Uterus (tissue), 4 donors: Measurements from ENCODE around the gene HDHD2. TPM values are rescaled to one million over a fixed set of nuclear protein-coding genes. Genes with fewer than 3 reads are reported as not detected.

Source experiments
- DNase-seq, 2 donors: peaks; one replicate each; pipeline ENCODE4 v3.0.0-alpha.2; 2019 to 2020
- H3K27ac ChIP-seq, 2 donors: fragments of 200-600 bp; sonication (generic); 1 replicate in 1 of 2; 2 replicates in 1 of 2; pipeline ENCODE4 v1.5.1; 2016 to 2018
- H3K27me3 ChIP-seq, 2 donors: fragments of 200-600 bp; sonication (generic); one replicate each; pipeline ENCODE4 v1.5.1; 2018 to 2019; ENCODE audit warnings: control low read depth in 1 of 2
- H3K36me3 ChIP-seq, 2 donors: fragments of 200-600 bp; sonication (generic); one replicate each; pipeline ENCODE4 v1.5.1; 2019; ENCODE audit warnings: control low read depth in 1 of 2
- H3K4me1 ChIP-seq, 2 donors: fragments of 200-600 bp; sonication (generic); one replicate each; pipeline ENCODE4 v1.5.1; 2018 to 2019; ENCODE audit warnings: control low read depth in 1 of 2
- H3K4me3 ChIP-seq, 2 donors: fragments of 200-600 bp; sonication (generic); 1 replicate in 1 of 2; 2 replicates in 1 of 2; pipeline ENCODE4 v1.5.1; 2018 to 2019; ENCODE audit warnings: mild to moderate bottlenecking in 1 of 2
- H3K9me3 ChIP-seq, 2 donors: fragments of 200-600 bp; sonication (generic); one replicate each; pipeline ENCODE4 v1.5.1; 2019; ENCODE audit warnings: control low read depth in 1 of 2
- CTCF ChIP-seq, 4 experiments: fragments of 200-600 bp in 2 of 4; fragments of 450-650 bp in 2 of 4; sonication (generic) in 2 of 4; IDR thresholded peaks; one replicate each; pipeline ENCODE4 v1.5.1; 2016 to 2019; ENCODE audit warnings: antibody characterized with exemption in 4 of 4, mild to moderate bottlenecking in 2 of 4, moderate library complexity in 1 of 4
- POLR2A ChIP-seq, 2 donors: fragments of 450-650 bp; IDR thresholded peaks; one replicate each; pipeline ENCODE4 v1.6.1; 2016; ENCODE audit warnings: antibody characterized with exemption in 2 of 2, mild to moderate bottlenecking in 1 of 2, moderate library complexity in 1 of 2
- intact Hi-C: fragments of 100-400 bp; cut with DNase I; formaldehyde crosslinking; loops from one replicate; pipeline ENCODE4 v1.15.1; 2023; ENCODE audit warnings: low total_unique reads
- total RNA-seq, 4 donors: library from RNA; depleted of rRNA in 3 of 4; stranded (reverse); fragments of >200 nt in 3 of 4; gene quantifications; one replicate each; pipeline versions ENCODE4 v1.1.0 to v1.2.4, GENCODE V29; 2014 to 2023
- donor health status: DM: yes; HTN: yes; CAD: no.

The HDHD2 gene
- total RNA-seq, 4 donors from 2014 or later, result 8.8 to 57.7 (median 21.9) TPM

GRCh38 chr18:47120428-47120827 lies 29.9 kb downstream of the HDHD2 start:
- H3K9me3 ChIP-seq, result no peaks in the 10 kb centered on the region
- no peak for TF ChIP-seq CTCF (IDR thresholded peaks at IDR 0.05)
- no peak for TF ChIP-seq POLR2A (IDR thresholded peaks at IDR 0.05)
- H3K4me3 ChIP-seq, result no peak overlapping the region
- intact Hi-C loops, result no loop called here
- no peaks in the 10 kb centered on the region for H3K27me3 ChIP-seq
- no peaks in the 10 kb centered on the region for H3K36me3 ChIP-seq
- H3K27ac ChIP-seq, result no peak overlapping the region
- no peaks in the 10 kb centered on the region for H3K4me1 ChIP-seq
- DNase-seq, result no peak

- intact Hi-C loops, result no loop called here
- Histone ChIP-seq H3K4me3 (no peak overlapping the region), H3K36me3 (no peaks in the 10 kb centered on the region), H3K27me3 (no peaks in the 10 kb centered on the region), H3K4me1 (no peaks in the 10 kb centered on the region), H3K9me3 (no peaks in the 10 kb centered on the region), H3K27ac (no peak overlapping the region)
- TF ChIP-seq CTCF (IDR thresholded peaks at IDR 0.05) (no peak), POLR2A (IDR thresholded peaks at IDR 0.05) (no peak)
- DNase-seq, result no peak
Measured at GRCh38 chr18:47118981-47119380, 31.3 kb downstream of the HDHD2 start.

- H3K4me3 ChIP-seq, result no peak overlapping the region
- no peak for DNase-seq
- no peaks in the 10 kb centered on the region for H3K4me1 ChIP-seq
- intact Hi-C loops, result no loop called here
- H3K27me3 ChIP-seq, result no peaks in the 10 kb centered on the region
- no peak for TF ChIP-seq POLR2A (IDR thresholded peaks at IDR 0.05)
- TF ChIP-seq CTCF (IDR thresholded peaks at IDR 0.05), result no peak
- no peak overlapping the region for H3K27ac ChIP-seq
- no peaks in the 10 kb centered on the region for H3K36me3 ChIP-seq
- H3K9me3 ChIP-seq, result no peaks in the 10 kb centered on the region
Measured at GRCh38 chr18:47115205-47115604, 35.1 kb downstream of the HDHD2 start.

- H3K27me3 ChIP-seq, result no peaks in the 10 kb centered on the region
- no peak overlapping the region for H3K4me3 ChIP-seq
- H3K27ac ChIP-seq, result no peak overlapping the region
- no peak for DNase-seq
- no peaks in the 10 kb centered on the region for H3K36me3 ChIP-seq
- intact Hi-C loops, result no loop called here
- TF ChIP-seq CTCF (IDR thresholded peaks at IDR 0.05) (no peak), POLR2A (IDR thresholded peaks at IDR 0.05) (no peak)
- no peaks in the 10 kb centered on the region for H3K4me1 ChIP-seq
- H3K9me3 ChIP-seq, result no peaks in the 10 kb centered on the region
Measured at GRCh38 chr18:47113796-47114540, 36.3 kb downstream of the HDHD2 start.

- intact Hi-C loops, result no loop called here
- Histone ChIP-seq H3K27me3 (no peaks in the 10 kb centered on the region), H3K4me3 (no peak overlapping the region), H3K9me3 (no peaks in the 10 kb centered on the region), H3K36me3 (no peaks in the 10 kb centered on the region), H3K27ac (no peak overlapping the region), H3K4me1 (no peaks in the 10 kb centered on the region)
- DNase-seq, result no peak
- TF ChIP-seq POLR2A (IDR thresholded peaks at IDR 0.05) (no peak), CTCF (IDR thresholded peaks at IDR 0.05) (no peak)
Measured at GRCh38 chr18:47110492-47111274, 39.6 kb downstream of the HDHD2 start.
